Measurements from ENCODE around the gene KRT75. TPM values are rescaled to one million over a fixed set of nuclear protein-coding genes. Genes with fewer than 3 reads are reported as not detected.

The KRT75 gene
- total and polyA plus RNA-seq, 2 donors (not counting 3 experiments of a cell fraction or from before 2014, with no cell fraction given): not detected

DNA sequence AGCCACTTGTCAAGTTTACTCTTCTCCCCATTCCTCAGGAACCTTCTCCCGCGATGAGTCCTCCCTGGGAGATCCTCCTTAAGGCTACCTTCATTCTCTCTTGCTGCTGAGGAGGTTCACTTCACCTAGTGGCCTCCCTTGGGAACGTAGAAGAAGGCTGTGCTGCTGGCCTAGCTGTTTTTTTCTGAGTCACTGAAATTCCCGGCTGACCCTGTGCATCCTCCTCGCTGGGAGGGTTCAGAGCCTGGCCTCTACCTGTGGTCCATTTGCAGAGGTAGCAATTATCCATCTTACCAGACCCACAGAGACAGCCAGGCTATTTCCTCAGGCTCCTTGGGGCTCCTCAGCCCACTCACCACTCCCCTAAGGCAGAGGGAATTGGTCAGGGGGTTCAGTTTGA, 32.6 kb downstream of the KRT75 start:
- no peaks in the 10 kb centered on the region for H3K79me2 ChIP-seq (ENCODE audit: control insufficient read depth, insufficient read depth, low read length)

More for the DNA sequence above, 32.6 kb downstream of the KRT75 start:
- DNase-seq (ENCODE audit: low read depth, low spot score) (no peak), FAIRE-seq (no peak)
- Histone ChIP-seq H3K4me3 (replicated peaks in 1 of 3; ENCODE audit: insufficient read depth in 1 of 3, low read depth in 1 of 3, low read length in 3 of 3) (no peak overlapping the region), H3K9me1 (replicated peaks; ENCODE audit: control insufficient read depth, extremely low read depth, insufficient read depth, low read length) (no peaks in the 10 kb centered on the region), H3K4me1 (ENCODE audit: control insufficient read depth, extremely low read depth, insufficient read depth, low read length) (no peaks in the 10 kb centered on the region), H2AFZ (ENCODE audit: low read depth, low read length) (no peak overlapping the region), H4K20me1 (replicated peaks; ENCODE audit: control insufficient read depth, extremely low read depth, insufficient read depth, low read length) (no peaks in the 10 kb centered on the region), H3K9ac (replicated peaks; ENCODE audit: extremely low read depth, insufficient read depth, low read length) (no peak overlapping the region), H3K4me2 (ENCODE audit: insufficient read depth, low read length) (no peak overlapping the region), H3K9me3 (replicated peaks; ENCODE audit: control insufficient read depth, insufficient read depth, low read length) (no peaks in the 10 kb centered on the region), H3K36me3 (ENCODE audit: control insufficient read depth in 2 of 2, extremely low read depth in 1 of 2, insufficient read depth in 2 of 2, low read length in 2 of 2) (no peaks in the 10 kb centered on the region), H3K27me3 (ENCODE audit: control insufficient read depth in 2 of 2, insufficient read depth in 2 of 2, low read length in 2 of 2) (peaks cover 0 to 5% of the 10 kb centered on the region in 2 experiments), H3K27ac (ENCODE audit: insufficient read depth, low read depth, low read length) (no peak overlapping the region)
- dilution Hi-C loops (cut with MboI; ENCODE audit: extremely low pct_ligation_motif_present, low sequenced_read_pairs): no loop called here
- ChIA-PET POLR2A (no interaction called here), CTCF (interaction anchor here (1.1 to 1.3 kb wide), 3 partner anchors 12 to 469 kb away, joined by 4 to 6 read pairs (median 5); no protein-coding TSS in a partner anchor)
- intact Hi-C loops (cut with micrococcal nuclease): no loop called here
- TF ChIP-seq FOS (IDR thresholded peaks at IDR 0.05; ENCODE audit: borderline replicate concordance, insufficient read depth, low read length): no peak
- TF ChIP-seq, protein P1, sequence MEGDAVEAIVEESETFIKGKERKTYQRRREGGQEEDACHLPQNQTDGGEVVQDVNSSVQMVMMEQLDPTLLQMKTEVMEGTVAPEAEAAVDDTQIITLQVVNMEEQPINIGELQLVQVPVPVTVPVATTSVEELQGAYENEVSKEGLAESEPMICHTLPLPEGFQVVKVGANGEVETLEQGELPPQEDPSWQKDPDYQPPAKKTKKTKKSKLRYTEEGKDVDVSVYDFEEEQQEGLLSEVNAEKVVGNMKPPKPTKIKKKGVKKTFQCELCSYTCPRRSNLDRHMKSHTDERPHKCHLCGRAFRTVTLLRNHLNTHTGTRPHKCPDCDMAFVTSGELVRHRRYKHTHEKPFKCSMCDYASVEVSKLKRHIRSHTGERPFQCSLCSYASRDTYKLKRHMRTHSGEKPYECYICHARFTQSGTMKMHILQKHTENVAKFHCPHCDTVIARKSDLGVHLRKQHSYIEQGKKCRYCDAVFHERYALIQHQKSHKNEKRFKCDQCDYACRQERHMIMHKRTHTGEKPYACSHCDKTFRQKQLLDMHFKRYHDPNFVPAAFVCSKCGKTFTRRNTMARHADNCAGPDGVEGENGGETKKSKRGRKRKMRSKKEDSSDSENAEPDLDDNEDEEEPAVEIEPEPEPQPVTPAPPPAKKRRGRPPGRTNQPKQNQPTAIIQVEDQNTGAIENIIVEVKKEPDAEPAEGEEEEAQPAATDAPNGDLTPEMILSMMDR (IDR thresholded peaks at IDR 0.05; ENCODE audit: extremely low read depth in 1 of 2, insufficient read depth in 1 of 2, low read depth in 1 of 2, low read length in 2 of 2): no peak
- TF ChIP-seq GATA2 (IDR thresholded peaks at IDR 0.05; ENCODE audit: insufficient read depth, insufficient read length, low read depth, low read length): no peak
- TF ChIP-seq MYC (IDR thresholded peaks at IDR 0.05; ENCODE audit: low read depth, low read length): no peak
- TF ChIP-seq, protein P2, sequence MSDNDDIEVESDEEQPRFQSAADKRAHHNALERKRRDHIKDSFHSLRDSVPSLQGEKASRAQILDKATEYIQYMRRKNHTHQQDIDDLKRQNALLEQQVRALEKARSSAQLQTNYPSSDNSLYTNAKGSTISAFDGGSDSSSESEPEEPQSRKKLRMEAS (IDR thresholded peaks at IDR 0.05; ENCODE audit: insufficient read depth, insufficient read length): no peak
- no peak for TF ChIP-seq EZH2 (IDR thresholded peaks at IDR 0.05; ENCODE audit: borderline replicate concordance, low read depth, low read length, severe bottlenecking)
- TF ChIP-seq POLR2AphosphoS5 (IDR thresholded peaks at IDR 0.05; ENCODE audit: insufficient read depth, low read depth, low read length): no peak
- no TSS peak for BruUV-seq (replicated peaks)

Data from endothelial cell of umbilical vein (primary cell).